Mesodermal cell (in vitro differentiated cells): ENCODE measurements around the gene THBS2.

Experiments used
- H3K27ac ChIP-seq: 2 replicates; pipeline ENCODE4 v1.7.0; 2013; ENCODE audit warnings: mild to moderate bottlenecking, low read depth, low read length, moderate library complexity; ENCODE audit not compliant: severe bottlenecking
- H3K36me3 ChIP-seq: 2 replicates; pipeline ENCODE4 v1.7.1; 2013; ENCODE audit warnings: mild to moderate bottlenecking, low read length, moderate library complexity; ENCODE audit not compliant: control insufficient read depth, insufficient read depth
- H3K4me1 ChIP-seq: one replicate; pipeline ENCODE4 v1.7.1; 2013; ENCODE audit warnings: mild to moderate bottlenecking, low read length; ENCODE audit not compliant: insufficient read depth, control insufficient read depth, poor library complexity, severe bottlenecking
- H3K4me3 ChIP-seq: 2 replicates; pipeline ENCODE4 v1.7.0; 2013; ENCODE audit warnings: low read length, control low read depth, mild to moderate bottlenecking; ENCODE audit not compliant: insufficient read depth, poor library complexity, severe bottlenecking; ENCODE audit errors: extremely low read depth
- H3K9me3 ChIP-seq: 2 replicates; pipeline ENCODE4 v1.7.1; 2013; ENCODE audit warnings: mild to moderate bottlenecking, low read length, moderate library complexity; ENCODE audit not compliant: control insufficient read depth
- WGBS, 2 experiments: methylation state at CpG; one replicate each; pipeline ENCODE4 v1.1.5; 2013; ENCODE audit warnings: missing lambda C conversion rate in 2 of 2; ENCODE audit not compliant: insufficient coverage in 2 of 2; 5-methylcytosine and 5-hydroxymethylcytosine counted together

The THBS2 gene

GRCh38 chr6:169291148-169291547 lies 37.5 kb upstream of the THBS2 start:
- no peaks in the 10 kb centered on the region for H3K36me3 ChIP-seq
- no peaks in the 10 kb centered on the region for H3K9me3 ChIP-seq
- H3K4me3 ChIP-seq, result no peak overlapping the region
- H3K4me1 ChIP-seq, result peaks cover 11% of the 10 kb centered on the region
- no peak overlapping the region for H3K27ac ChIP-seq
- 92 to 96% methylated on average over 9 of the region's 9 CpGs for WGBS, 2 experiments

GRCh38 chr6:169289619-169290339 lies 36.1 kb upstream of the THBS2 start:
- 90 to 91% methylated on average over 15 of the region's 18 CpGs for WGBS, 2 experiments
- H3K27ac ChIP-seq, result no peak overlapping the region
- H3K4me1 ChIP-seq, result peaks cover 11% of the 10 kb centered on the region
- H3K36me3 ChIP-seq, result no peaks in the 10 kb centered on the region
- no peaks in the 10 kb centered on the region for H3K9me3 ChIP-seq
- H3K4me3 ChIP-seq, result no peak overlapping the region

- H3K4me3 ChIP-seq, result no peak overlapping the region
- peaks cover 11% of the 10 kb centered on the region for H3K4me1 ChIP-seq
- no peaks in the 10 kb centered on the region for H3K36me3 ChIP-seq
- WGBS, 2 experiments, result 82 to 90% methylated on average over 2 to 3 of the region's 5 CpGs
- H3K27ac ChIP-seq, result no peak overlapping the region
- no peaks in the 10 kb centered on the region for H3K9me3 ChIP-seq
These were observed 35.6 kb upstream of the THBS2 start for GRCh38 chr6:169289257-169289618.

GRCh38 chr6:169288591-169288990 lies 34.9 kb upstream of the THBS2 start:
- WGBS, 2 experiments, result 88 to 93% methylated on average over 7 to 8 of the region's 10 CpGs
- Histone ChIP-seq H3K27ac (no peak overlapping the region), H3K4me1 (peaks cover 11% of the 10 kb centered on the region), H3K36me3 (no peaks in the 10 kb centered on the region), H3K9me3 (no peaks in the 10 kb centered on the region), H3K4me3 (no peak overlapping the region)

- Histone ChIP-seq H3K9me3 (no peaks in the 10 kb centered on the region), H3K4me1 (peaks cover 11% of the 10 kb centered on the region), H3K27ac (no peak overlapping the region), H3K36me3 (no peaks in the 10 kb centered on the region), H3K4me3 (no peak overlapping the region)
- 65 to 78% methylated on average over 5 of the region's 6 CpGs for WGBS, 2 experiments
These were observed 34.0 kb upstream of the THBS2 start for GRCh38 chr6:169287675-169288074.

- H3K36me3 ChIP-seq, result no peaks in the 10 kb centered on the region
- no peak overlapping the region for H3K4me3 ChIP-seq
- WGBS, 2 experiments, result 78 to 87% methylated on average over 5 of the region's 7 CpGs
- no peak overlapping the region for H3K27ac ChIP-seq
- peaks cover 5% of the 10 kb centered on the region for H3K4me1 ChIP-seq
- no peaks in the 10 kb centered on the region for H3K9me3 ChIP-seq
These were observed 33.3 kb upstream of the THBS2 start for GRCh38 chr6:169286961-169287360.

- WGBS, 2 experiments, result 89 to 92% methylated on average over 3 of the region's 3 CpGs
- Histone ChIP-seq H3K27ac (no peak overlapping the region), H3K36me3 (no peaks in the 10 kb centered on the region), H3K4me1 (no peaks in the 10 kb centered on the region), H3K4me3 (no peak overlapping the region), H3K9me3 (no peaks in the 10 kb centered on the region)
These were observed 31.5 kb upstream of the THBS2 start for GRCh38 chr6:169285165-169285564.

- Histone ChIP-seq H3K9me3 (no peaks in the 10 kb centered on the region), H3K4me3 (no peak overlapping the region), H3K27ac (no peak overlapping the region), H3K4me1 (no peaks in the 10 kb centered on the region), H3K36me3 (no peaks in the 10 kb centered on the region)
- WGBS, 2 experiments, result 83 to 84% methylated on average over 1 of the region's 1 CpG
These were observed 30.3 kb upstream of the THBS2 start for GRCh38 chr6:169283924-169284323.

- 92% methylated on average over 7 to 14 of the region's 15 CpGs for WGBS, 2 experiments
- Histone ChIP-seq H3K4me1 (no peaks in the 10 kb centered on the region), H3K4me3 (no peak overlapping the region), H3K9me3 (no peaks in the 10 kb centered on the region), H3K27ac (no peak overlapping the region), H3K36me3 (no peaks in the 10 kb centered on the region)
These were observed 28.4 kb upstream of the THBS2 start for GRCh38 chr6:169282043-169282442.

- no peak overlapping the region for H3K27ac ChIP-seq
- no peaks in the 10 kb centered on the region for H3K36me3 ChIP-seq
- no peaks in the 10 kb centered on the region for H3K9me3 ChIP-seq
- no peaks in the 10 kb centered on the region for H3K4me1 ChIP-seq
- H3K4me3 ChIP-seq, result no peak overlapping the region
These were observed 24.0 kb upstream of the THBS2 start for GRCh38 chr6:169277619-169278018.

- Histone ChIP-seq H3K9me3 (no peaks in the 10 kb centered on the region), H3K4me1 (peaks cover 5% of the 10 kb centered on the region), H3K36me3 (no peaks in the 10 kb centered on the region), H3K4me3 (no peak overlapping the region), H3K27ac (no peak overlapping the region)
- 100% methylated on average over 1 of the region's 1 CpG for WGBS, 2 experiments
These were observed 21.1 kb upstream of the THBS2 start for GRCh38 chr6:169274781-169275180.
